ENCODE results near the gene MATCAP1. TPM values are rescaled to one million over a fixed set of nuclear protein-coding genes. Genes with fewer than 3 reads are reported as not detected.

MATCAP1 gene
- total and polyA plus RNA-seq, 2 donors (not counting 1 experiment from before 2014, with no cell fraction given) = 6.2 to 8.9 TPM

GRCh38 chr16:67180166-67180565 is 3.6 kb downstream of the MATCAP1 start:
- CTCF ChIA-PET = no interaction called here

DNA sequence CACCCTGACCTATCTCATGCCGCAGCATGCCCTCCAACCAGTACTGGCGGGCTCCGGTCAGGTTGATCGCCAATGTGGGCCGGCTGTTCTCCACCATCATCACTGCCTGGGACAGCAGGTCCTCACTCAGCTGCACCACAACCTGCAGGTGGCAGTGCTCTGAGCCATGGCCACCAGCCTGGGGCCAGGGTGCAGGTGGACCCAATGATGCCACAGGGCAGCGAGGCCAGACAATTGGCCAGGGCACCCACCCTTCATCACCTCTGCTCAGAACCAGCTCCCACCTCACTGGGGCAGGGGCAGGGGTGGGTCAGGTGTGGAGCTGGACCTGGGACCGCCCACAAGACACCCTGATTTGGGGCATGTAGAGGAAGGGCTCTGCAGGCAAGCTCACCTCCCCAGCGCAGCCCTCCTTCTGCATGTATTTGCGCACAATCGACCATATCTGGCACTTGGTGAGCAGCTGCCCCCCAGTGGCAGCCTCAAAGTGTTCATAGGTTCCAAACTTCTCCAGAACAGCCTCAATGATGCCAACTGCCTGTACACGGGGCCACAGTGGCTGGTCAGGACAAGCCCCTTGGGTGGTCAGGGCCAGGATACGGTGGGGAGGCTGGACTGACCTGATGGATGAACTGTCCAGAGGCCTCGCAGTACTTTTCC is 4.2 kb downstream of the MATCAP1 start:
- H3K27ac ChIP-seq (ENCODE audit: low read length in 2 of 2) = no peak overlapping the region
- H4K20me1 ChIP-seq (ENCODE audit: control insufficient read depth, insufficient read depth, low read length, poor library complexity, severe bottlenecking) = peaks cover 4% of the 10 kb centered on the region
- peaks cover 0 to 45% (median 15%) of the 10 kb centered on the region in 4 experiments for H3K27me3 ChIP-seq (replicated peaks in 1 of 4; ENCODE audit: control extremely low read depth in 1 of 4, control insufficient read depth in 3 of 4, insufficient read depth in 4 of 4, low read length in 3 of 4)
- H3K9ac ChIP-seq (ENCODE audit: low read length) = no peak overlapping the region
- peaks cover 25% of the 10 kb centered on the region for H3K27me3 Mint-ChIP-seq
- H3K4me3 Mint-ChIP-seq = no peak overlapping the region
- H3K9me3 ChIP-seq (ENCODE audit: control extremely low read depth in 1 of 3, control insufficient read depth in 2 of 3, insufficient read depth in 1 of 3, low read length in 2 of 3) = peaks cover 0 to 7% (median 0%) of the 10 kb centered on the region in 3 donors
- WGBS (ENCODE audit: insufficient coverage) = 94% methylated on average over 11 of the region's 13 CpGs
- ChIA-PET CTCF (no interaction called here), POLR2A (no interaction called here)
- peaks cover 14% of the 10 kb centered on the region for H3K4me1 Mint-ChIP-seq
- no peak for ATAC-seq (ENCODE audit: low read depth)
- no peaks in the 10 kb centered on the region for H3K36me3 ChIP-seq (replicated peaks in 1 of 2; ENCODE audit: control extremely low read depth in 1 of 2, control insufficient read depth in 1 of 2, extremely low read depth in 1 of 2, insufficient read depth in 2 of 2, low read length in 1 of 2)
- no peaks in the 10 kb centered on the region for H3K9me3 Mint-ChIP-seq (ENCODE audit: insufficient read depth)
- TF ChIP-seq, protein P1, sequence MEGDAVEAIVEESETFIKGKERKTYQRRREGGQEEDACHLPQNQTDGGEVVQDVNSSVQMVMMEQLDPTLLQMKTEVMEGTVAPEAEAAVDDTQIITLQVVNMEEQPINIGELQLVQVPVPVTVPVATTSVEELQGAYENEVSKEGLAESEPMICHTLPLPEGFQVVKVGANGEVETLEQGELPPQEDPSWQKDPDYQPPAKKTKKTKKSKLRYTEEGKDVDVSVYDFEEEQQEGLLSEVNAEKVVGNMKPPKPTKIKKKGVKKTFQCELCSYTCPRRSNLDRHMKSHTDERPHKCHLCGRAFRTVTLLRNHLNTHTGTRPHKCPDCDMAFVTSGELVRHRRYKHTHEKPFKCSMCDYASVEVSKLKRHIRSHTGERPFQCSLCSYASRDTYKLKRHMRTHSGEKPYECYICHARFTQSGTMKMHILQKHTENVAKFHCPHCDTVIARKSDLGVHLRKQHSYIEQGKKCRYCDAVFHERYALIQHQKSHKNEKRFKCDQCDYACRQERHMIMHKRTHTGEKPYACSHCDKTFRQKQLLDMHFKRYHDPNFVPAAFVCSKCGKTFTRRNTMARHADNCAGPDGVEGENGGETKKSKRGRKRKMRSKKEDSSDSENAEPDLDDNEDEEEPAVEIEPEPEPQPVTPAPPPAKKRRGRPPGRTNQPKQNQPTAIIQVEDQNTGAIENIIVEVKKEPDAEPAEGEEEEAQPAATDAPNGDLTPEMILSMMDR (IDR thresholded peaks at IDR 0.05) = no peak
- TF ChIP-seq EZH2 (IDR thresholded peaks at IDR 0.05; ENCODE audit: borderline replicate concordance, insufficient read depth, low read depth, low read length, poor library complexity, severe bottlenecking) = no peak
- H2AFZ ChIP-seq (ENCODE audit: insufficient read depth, low read depth, low read length, poor library complexity, severe bottlenecking) = no peak overlapping the region
- H3K4me1 ChIP-seq (ENCODE audit: control insufficient read depth in 2 of 2, insufficient read depth in 2 of 2, low read length in 2 of 2) = peaks cover 23% of the 10 kb centered on the region in 2 donors
- no peak overlapping the region for H3K4me3 ChIP-seq (ENCODE audit: control extremely low read depth in 1 of 5, extremely low read depth in 1 of 5, insufficient read depth in 1 of 5, low read depth in 2 of 5, low read length in 4 of 5)
- intact Hi-C loops (cut with micrococcal nuclease) = no loop called here
- no peak for DNase-seq
- no peak overlapping the region for H3K4me2 ChIP-seq (replicated peaks; ENCODE audit: low read depth, low read length, poor library complexity, severe bottlenecking)
- no peaks in the 10 kb centered on the region for H3K79me2 ChIP-seq (ENCODE audit: control insufficient read depth, insufficient read depth, low read length)
- H3K27ac Mint-ChIP-seq = no peak overlapping the region

More at GRCh38 chr16:67180166-67180565, 3.6 kb downstream of the MATCAP1 start:
- peaks cover 18% of the 10 kb centered on the region for H3K4me1 Mint-ChIP-seq
- intact Hi-C loops (cut with micrococcal nuclease) = no loop called here
- DNase-seq = no peak
- no peaks in the 10 kb centered on the region for H3K9me3 Mint-ChIP-seq (ENCODE audit: insufficient read depth)
- H3K4me2 ChIP-seq (replicated peaks; ENCODE audit: low read depth, low read length, poor library complexity, severe bottlenecking) = no peak overlapping the region
- H3K36me3 ChIP-seq (replicated peaks in 1 of 2; ENCODE audit: control extremely low read depth in 1 of 2, control insufficient read depth in 1 of 2, extremely low read depth in 1 of 2, insufficient read depth in 2 of 2, low read length in 1 of 2) = no peaks in the 10 kb centered on the region
- H3K27me3 ChIP-seq (replicated peaks in 1 of 4; ENCODE audit: control extremely low read depth in 1 of 4, control insufficient read depth in 3 of 4, insufficient read depth in 4 of 4, low read length in 3 of 4) = peaks cover 0 to 39% (median 15%) of the 10 kb centered on the region in 4 experiments
- H3K27ac Mint-ChIP-seq = no peak overlapping the region
- H2AFZ ChIP-seq (ENCODE audit: insufficient read depth, low read depth, low read length, poor library complexity, severe bottlenecking) = no peak overlapping the region
- no peak overlapping the region for H3K4me3 ChIP-seq (ENCODE audit: control extremely low read depth in 1 of 5, extremely low read depth in 1 of 5, insufficient read depth in 1 of 5, low read depth in 2 of 5, low read length in 4 of 5)
- H3K4me3 Mint-ChIP-seq = no peak overlapping the region
- TF ChIP-seq, protein P1 (IDR thresholded peaks at IDR 0.05) = no peak
- no peak for TF ChIP-seq EZH2 (IDR thresholded peaks at IDR 0.05; ENCODE audit: borderline replicate concordance, insufficient read depth, low read depth, low read length, poor library complexity, severe bottlenecking)
- peaks cover 4% of the 10 kb centered on the region for H4K20me1 ChIP-seq (ENCODE audit: control insufficient read depth, insufficient read depth, low read length, poor library complexity, severe bottlenecking)
- H3K79me2 ChIP-seq (ENCODE audit: control insufficient read depth, insufficient read depth, low read length) = no peaks in the 10 kb centered on the region
- ATAC-seq (ENCODE audit: low read depth) = no peak
- H3K9me3 ChIP-seq (ENCODE audit: control extremely low read depth in 1 of 3, control insufficient read depth in 2 of 3, insufficient read depth in 1 of 3, low read length in 2 of 3) = peaks cover 0 to 3% (median 0%) of the 10 kb centered on the region in 3 donors
- no peak overlapping the region for H3K27ac ChIP-seq (ENCODE audit: low read length in 2 of 2)
- WGBS (ENCODE audit: insufficient coverage) = 91% methylated on average over 16 of the region's 16 CpGs
- POLR2A ChIA-PET = no interaction called here
- peaks cover 25% of the 10 kb centered on the region in 2 donors for H3K4me1 ChIP-seq (ENCODE audit: control insufficient read depth in 2 of 2, insufficient read depth in 2 of 2, low read length in 2 of 2)
- no peak overlapping the region for H3K9ac ChIP-seq (ENCODE audit: low read length)
- peaks cover 24% of the 10 kb centered on the region for H3K27me3 Mint-ChIP-seq

Measured in B cell (primary cell).